ENCODE data around the gene HNF1A. TPM values are rescaled to one million over a fixed set of nuclear protein-coding genes. Genes with fewer than 3 reads are reported as not detected.

Gene HNF1A
- total and polyA plus RNA-seq, 9 of the 15 experiments (the other 6 are each of a cell fraction or from before 2014, with no cell fraction given) = not detected

DNA sequence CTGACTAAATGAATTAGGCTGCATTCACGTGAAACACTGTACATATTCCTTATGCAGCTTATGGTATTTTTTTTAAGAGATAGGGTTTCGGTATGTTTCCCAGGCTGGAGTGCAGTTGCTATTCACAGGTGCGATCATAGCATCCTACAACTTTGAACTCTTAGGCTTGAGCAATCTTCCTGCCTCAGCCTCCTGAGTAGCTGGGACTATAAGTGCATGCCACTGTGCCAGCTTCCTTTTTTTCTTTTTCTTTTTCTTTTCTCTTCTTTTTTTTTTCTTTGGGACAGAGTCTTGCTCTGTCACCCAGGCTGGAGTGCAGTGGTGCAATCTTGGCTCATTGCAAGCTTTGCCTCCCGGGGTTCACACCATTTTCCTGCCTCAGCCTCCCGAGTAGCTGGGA lies 38.3 kb upstream of the HNF1A start:
- H2AFZ ChIP-seq (ENCODE audit: low read depth, low read length) = no peak overlapping the region
- H3K27ac ChIP-seq (ENCODE audit: extremely low read depth, low read depth, low read length) = no peak overlapping the region
- intact Hi-C loops (cut with micrococcal nuclease) (no loop called here), in situ Hi-C loops (cut with MboI) (no loop called here)
- H3K4me2 ChIP-seq (ENCODE audit: insufficient read depth, low read length) = no peak overlapping the region
- H3K9ac ChIP-seq (ENCODE audit: insufficient read depth in 1 of 2, low read depth in 2 of 2, low read length in 2 of 2) = no peak overlapping the region
- no peaks in the 10 kb centered on the region for H3K9me1 ChIP-seq (ENCODE audit: control insufficient read depth, insufficient read depth, low read length)
- H3K4me1 ChIP-seq (replicated peaks in 1 of 2; ENCODE audit: control insufficient read depth in 2 of 2, insufficient read depth in 2 of 2, low read length in 2 of 2) = peaks cover 3 to 6% of the 10 kb centered on the region in 2 experiments; a peak in 2 of 5 replicates
- H4K20me1 ChIP-seq (replicated peaks; ENCODE audit: control insufficient read depth, insufficient read depth, low read length) = no peaks in the 10 kb centered on the region
- 14% methylated on average over 5 of the region's 5 CpGs for WGBS (ENCODE audit: insufficient coverage, low coverage, missing lambda C conversion rate)
- DNase-seq (ENCODE audit: extremely low read depth in 1 of 4, low spot score in 3 of 4) (no peak), ATAC-seq (no peak), FAIRE-seq (no peak)
- no TSS peak for BruUV-seq (replicated peaks)
- H3K4me3 ChIP-seq = no peak overlapping the region
- H3K9me3 ChIP-seq (replicated peaks; ENCODE audit: control insufficient read depth, insufficient read depth, low read depth, low read length) = no peaks in the 10 kb centered on the region
- H3K79me2 ChIP-seq (ENCODE audit: control insufficient read depth, insufficient read depth, low read length) = no peaks in the 10 kb centered on the region
- peaks cover 5 to 7% of the 10 kb centered on the region in 2 experiments; a peak in 1 of 5 replicates for H3K27me3 ChIP-seq (ENCODE audit: control insufficient read depth in 2 of 2, insufficient read depth in 2 of 2, low read length in 2 of 2)
- H3K36me3 ChIP-seq (ENCODE audit: control insufficient read depth, insufficient read depth, low read length) = no peaks in the 10 kb centered on the region
- CTCF ChIA-PET (ENCODE audit: low intra/inter-chr PET ratio) = no interaction called here
- POLR2A ChIA-PET = interaction anchor here (0.6 to 2.2 kb wide), 4 partner anchors 19 to 493 kb away, joined by 3 to 5 read pairs (median 4); no protein-coding TSS in a partner anchor
- TF ChIP-seq DDX20 (tag; IDR thresholded peaks at IDR 0.05; ENCODE audit: low read depth) = no peak
- TF ChIP-seq AFF4 (CRISPR knock-in tag; IDR thresholded peaks at IDR 0.05) = no peak
- no peak for TF ChIP-seq ZNF436 (CRISPR knock-in tag; IDR thresholded peaks at IDR 0.05)
- TF ChIP-seq GABPA (tag; conservative IDR thresholded peaks at IDR 0.05; ENCODE audit: low read depth) = no peak
- no peak for TF ChIP-seq POLR2G (IDR thresholded peaks at IDR 0.05; ENCODE audit: low read depth, low read length)
- TF ChIP-seq NFYB (IDR thresholded peaks at IDR 0.05; ENCODE audit: extremely low read depth, insufficient read length) = no peak
- TF ChIP-seq KLF13 (tag; IDR thresholded peaks at IDR 0.05; ENCODE audit: borderline replicate concordance, low read depth) = no peak
- no peak for TF ChIP-seq ADNP (tag; IDR thresholded peaks at IDR 0.05)
- TF ChIP-seq CBX2 (IDR thresholded peaks at IDR 0.05; ENCODE audit: insufficient read depth, low read length, poor library complexity, severe bottlenecking) = no peak
- TF ChIP-seq, protein P1, sequence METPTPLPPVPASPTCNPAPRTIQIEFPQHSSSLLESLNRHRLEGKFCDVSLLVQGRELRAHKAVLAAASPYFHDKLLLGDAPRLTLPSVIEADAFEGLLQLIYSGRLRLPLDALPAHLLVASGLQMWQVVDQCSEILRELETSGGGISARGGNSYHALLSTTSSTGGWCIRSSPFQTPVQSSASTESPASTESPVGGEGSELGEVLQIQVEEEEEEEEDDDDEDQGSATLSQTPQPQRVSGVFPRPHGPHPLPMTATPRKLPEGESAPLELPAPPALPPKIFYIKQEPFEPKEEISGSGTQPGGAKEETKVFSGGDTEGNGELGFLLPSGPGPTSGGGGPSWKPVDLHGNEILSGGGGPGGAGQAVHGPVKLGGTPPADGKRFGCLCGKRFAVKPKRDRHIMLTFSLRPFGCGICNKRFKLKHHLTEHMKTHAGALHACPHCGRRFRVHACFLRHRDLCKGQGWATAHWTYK (CRISPR knock-in tag; IDR thresholded peaks at IDR 0.05) = no peak
- no peak for TF ChIP-seq WHSC1 (IDR thresholded peaks at IDR 0.05; ENCODE audit: low read length)
- no peak for TF ChIP-seq LCOR (CRISPR knock-in tag; IDR thresholded peaks at IDR 0.05)
- TF ChIP-seq ZNF79 (CRISPR knock-in tag; IDR thresholded peaks at IDR 0.05; ENCODE audit: low read depth) = no peak
- no peak for TF ChIP-seq DEAF1 (CRISPR knock-in tag; IDR thresholded peaks at IDR 0.05)
- TF ChIP-seq, protein P2, sequence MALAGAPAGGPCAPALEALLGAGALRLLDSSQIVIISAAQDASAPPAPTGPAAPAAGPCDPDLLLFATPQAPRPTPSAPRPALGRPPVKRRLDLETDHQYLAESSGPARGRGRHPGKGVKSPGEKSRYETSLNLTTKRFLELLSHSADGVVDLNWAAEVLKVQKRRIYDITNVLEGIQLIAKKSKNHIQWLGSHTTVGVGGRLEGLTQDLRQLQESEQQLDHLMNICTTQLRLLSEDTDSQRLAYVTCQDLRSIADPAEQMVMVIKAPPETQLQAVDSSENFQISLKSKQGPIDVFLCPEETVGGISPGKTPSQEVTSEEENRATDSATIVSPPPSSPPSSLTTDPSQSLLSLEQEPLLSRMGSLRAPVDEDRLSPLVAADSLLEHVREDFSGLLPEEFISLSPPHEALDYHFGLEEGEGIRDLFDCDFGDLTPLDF (CRISPR knock-in tag; IDR thresholded peaks at IDR 0.05) = no peak

All from K562 (cell line).